Gastroesophageal sphincter (tissue), 4 donors: ENCODE measurements around the gene RIMBP2. TPM values are rescaled to one million over a fixed set of nuclear protein-coding genes. Genes with fewer than 3 reads are reported as not detected.

Source experiments
- ATAC-seq: fragments of 150-250 bp; one replicate; pipeline ENCODE4 v1.9.1; 2016; ENCODE audit warnings: mild to moderate bottlenecking, moderate library complexity
- H3K27ac ChIP-seq, 4 donors: fragments of 200-600 bp; sonication (generic) in 3 of 4; 1 replicate in 3 of 4; 2 replicates in 1 of 4; pipeline ENCODE4 v1.5.1; 2016 to 2019
- H3K27me3 ChIP-seq: fragments of 200-600 bp; sonication (generic); one replicate; pipeline ENCODE4 v1.5.1; 2019
- H3K36me3 ChIP-seq, 2 donors: fragments of 200-600 bp; sonication (generic); one replicate each; pipeline ENCODE4 v1.5.1; 2019; ENCODE audit warnings: control low read depth in 1 of 2
- H3K4me1 ChIP-seq, 3 donors: fragments of 200-600 bp; sonication (generic); 1 replicate in 2 of 3; 2 replicates in 1 of 3; pipeline ENCODE4 v1.5.1; 2016 to 2019; ENCODE audit warnings: control low read depth in 2 of 3
- H3K4me3 ChIP-seq, 2 donors: fragments of 200-600 bp; sonication (generic); one replicate each; pipeline ENCODE4 v1.5.1; 2019; ENCODE audit warnings: mild to moderate bottlenecking in 1 of 2, moderate library complexity in 1 of 2
- H3K9me3 ChIP-seq, 3 donors: fragments of 200-600 bp; sonication (generic); one replicate each; pipeline ENCODE4 v1.5.1; 2017 to 2019; ENCODE audit warnings: control low read depth in 2 of 3
- EP300 ChIP-seq: sonication (generic); formaldehyde crosslinking; IDR thresholded peaks from one replicate; pipeline ENCODE4 v1.6.1; 2017; ENCODE audit warnings: antibody characterized with exemption, mild to moderate bottlenecking
- POLR2A ChIP-seq, 2 donors: fragments of 450-650 bp; IDR thresholded peaks; one replicate each; pipeline ENCODE4 v1.6.1; 2017; ENCODE audit warnings: antibody characterized with exemption in 2 of 2, mild to moderate bottlenecking in 2 of 2, moderate library complexity in 1 of 2
- POLR2AphosphoS5 ChIP-seq: sonication (generic); formaldehyde crosslinking; IDR thresholded peaks from one replicate; pipeline ENCODE4 v1.6.1; 2017; ENCODE audit warnings: antibody characterized with exemption
- WGBS, 2 donors: methylation state at CpG; one replicate each; pipeline ENCODE4 v1.1.5; 2018; ENCODE audit warnings: low coverage in 1 of 2; 5-methylcytosine and 5-hydroxymethylcytosine counted together
- total RNA-seq, 4 donors: library from RNA; depleted of rRNA; stranded (reverse); fragments of >200 nt; gene quantifications; one replicate each; pipeline ENCODE4 v1.1.0, GENCODE V29; 2016
- TF ChIP-seq, protein P1 (sequence below), 4 experiments: fragments of 200-600 bp in 2 of 4; fragments of 450-650 bp in 2 of 4; sonication (generic) in 1 of 4; IDR thresholded peaks; one replicate each; pipeline ENCODE4 v1.5.1; 2017 to 2019; ENCODE audit warnings: antibody characterized with exemption in 4 of 4, mild to moderate bottlenecking in 2 of 4, moderate library complexity in 2 of 4

The RIMBP2 gene
- total RNA-seq, 4 donors from 2014 or later = 0.42 to 1.1 (median 0.60) TPM

DNA sequence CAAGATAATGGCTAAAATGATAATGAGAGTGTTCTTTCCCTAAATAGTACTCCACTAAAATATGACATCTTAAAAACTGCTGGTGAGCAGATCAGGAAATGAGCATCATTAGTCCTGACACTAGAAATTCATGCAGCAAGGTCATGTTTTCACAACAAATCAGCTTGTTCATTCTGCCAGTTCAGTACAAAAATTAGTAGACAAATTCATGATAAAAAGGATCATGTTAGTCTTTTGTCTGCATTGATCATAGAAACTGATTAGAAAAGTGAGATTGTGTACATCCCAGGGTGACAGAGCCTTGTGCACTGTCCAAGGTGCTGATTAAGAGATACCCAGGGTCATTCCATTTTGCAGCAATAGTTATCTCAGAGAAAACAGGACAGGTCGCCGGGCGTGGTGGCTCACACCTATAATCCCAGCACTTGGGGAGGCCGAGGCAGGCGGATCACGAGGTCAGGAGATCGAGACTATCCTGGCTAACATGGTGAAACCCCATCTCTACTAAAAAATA, 163.6 kb downstream of the RIMBP2 start:
- 87% methylated on average over 7 of the region's 7 CpGs; no CpG with 5 or more reads in 1 of the 2 donors for WGBS, 2 donors
- ATAC-seq = no peak
- Histone ChIP-seq H3K9me3 (peaks cover 0 to 11% (median 0%) of the 10 kb centered on the region in 3 donors), H3K27ac (no peak overlapping the region), H3K36me3 (no peaks in the 10 kb centered on the region), H3K27me3 (peaks cover 15% of the 10 kb centered on the region), H3K4me1 (no peaks in the 10 kb centered on the region), H3K4me3 (no peak overlapping the region)
- TF ChIP-seq EP300 = no peak
- TF ChIP-seq POLR2AphosphoS5 = no peak
- TF ChIP-seq POLR2A (IDR thresholded peaks at IDR 0.05) = no peak
- TF ChIP-seq, protein P1, sequence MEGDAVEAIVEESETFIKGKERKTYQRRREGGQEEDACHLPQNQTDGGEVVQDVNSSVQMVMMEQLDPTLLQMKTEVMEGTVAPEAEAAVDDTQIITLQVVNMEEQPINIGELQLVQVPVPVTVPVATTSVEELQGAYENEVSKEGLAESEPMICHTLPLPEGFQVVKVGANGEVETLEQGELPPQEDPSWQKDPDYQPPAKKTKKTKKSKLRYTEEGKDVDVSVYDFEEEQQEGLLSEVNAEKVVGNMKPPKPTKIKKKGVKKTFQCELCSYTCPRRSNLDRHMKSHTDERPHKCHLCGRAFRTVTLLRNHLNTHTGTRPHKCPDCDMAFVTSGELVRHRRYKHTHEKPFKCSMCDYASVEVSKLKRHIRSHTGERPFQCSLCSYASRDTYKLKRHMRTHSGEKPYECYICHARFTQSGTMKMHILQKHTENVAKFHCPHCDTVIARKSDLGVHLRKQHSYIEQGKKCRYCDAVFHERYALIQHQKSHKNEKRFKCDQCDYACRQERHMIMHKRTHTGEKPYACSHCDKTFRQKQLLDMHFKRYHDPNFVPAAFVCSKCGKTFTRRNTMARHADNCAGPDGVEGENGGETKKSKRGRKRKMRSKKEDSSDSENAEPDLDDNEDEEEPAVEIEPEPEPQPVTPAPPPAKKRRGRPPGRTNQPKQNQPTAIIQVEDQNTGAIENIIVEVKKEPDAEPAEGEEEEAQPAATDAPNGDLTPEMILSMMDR (IDR thresholded peaks at IDR 0.05) = no peak

DNA sequence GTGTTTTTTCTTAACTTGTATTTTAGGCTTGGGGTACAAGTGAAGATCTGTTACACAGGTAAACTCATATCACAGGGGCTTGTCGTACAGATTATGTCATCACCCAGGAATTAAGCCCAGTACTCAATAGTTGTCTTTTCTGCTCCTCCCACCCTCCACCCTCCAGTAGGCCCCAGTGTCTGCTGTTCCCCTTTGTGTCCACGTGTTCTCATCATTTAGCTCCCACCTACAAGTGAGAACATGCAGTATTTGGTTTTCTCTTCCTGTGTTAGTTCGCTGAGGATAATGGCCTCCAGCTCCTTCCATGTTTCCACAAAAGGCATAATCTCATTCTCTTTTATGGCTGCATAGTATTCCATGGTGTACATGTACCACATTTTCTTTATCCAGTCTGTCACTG, 166.7 kb downstream of the RIMBP2 start:
- peaks cover 0 to 11% (median 0%) of the 10 kb centered on the region in 3 donors for H3K9me3 ChIP-seq
- 62 to 87% methylated on average over 3 of the region's 3 CpGs for WGBS, 2 donors
- no peak for ATAC-seq

DNA sequence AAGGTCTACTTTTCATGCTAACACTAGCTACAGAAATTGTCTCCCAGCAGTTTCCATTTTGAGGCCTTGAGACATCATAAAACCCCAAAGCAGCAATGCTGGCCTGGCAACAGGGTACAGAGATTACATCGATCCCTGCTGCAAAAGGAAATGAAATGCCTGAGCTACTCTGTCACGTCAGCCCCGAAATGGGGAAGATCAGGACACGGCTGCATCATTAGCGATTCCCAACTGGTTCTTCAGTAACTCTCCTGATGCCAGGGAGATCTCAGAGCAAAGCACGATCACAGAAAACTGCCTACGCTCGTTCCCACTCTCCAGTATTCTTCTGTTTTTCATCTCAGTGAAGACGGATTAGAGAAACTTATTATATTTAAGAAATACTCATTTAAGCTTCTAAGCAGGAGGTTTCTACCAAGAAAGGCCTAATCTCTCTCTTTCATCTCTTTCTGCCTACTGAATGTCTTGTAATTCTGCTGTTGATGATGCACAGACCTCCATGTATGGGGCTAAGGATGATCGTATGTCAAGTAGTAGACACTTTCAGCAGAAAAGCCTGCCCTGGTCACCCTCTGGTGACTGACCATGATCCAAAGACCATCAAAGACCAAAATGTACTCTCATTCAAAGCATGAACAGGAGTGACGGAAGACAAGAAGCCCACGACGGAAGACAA, 168.5 kb downstream of the RIMBP2 start:
- Histone ChIP-seq H3K27ac (no peak overlapping the region), H3K9me3 (peaks cover 0 to 11% (median 0%) of the 10 kb centered on the region in 3 donors), H3K4me3 (no peak overlapping the region), H3K4me1 (no peaks in the 10 kb centered on the region), H3K27me3 (peaks cover 4% of the 10 kb centered on the region), H3K36me3 (no peaks in the 10 kb centered on the region)
- ATAC-seq = no peak
- no peak for TF ChIP-seq POLR2AphosphoS5
- 84 to 89% methylated on average over 10 of the region's 13 CpGs for WGBS, 2 donors

More for the DNA sequence above, 166.7 kb downstream of the RIMBP2 start:
- Histone ChIP-seq H3K27me3 (peaks cover 4% of the 10 kb centered on the region), H3K27ac (no peak overlapping the region), H3K4me3 (no peak overlapping the region), H3K36me3 (no peaks in the 10 kb centered on the region), H3K4me1 (no peaks in the 10 kb centered on the region)
- TF ChIP-seq, protein P1 (IDR thresholded peaks at IDR 0.05) = no peak
- TF ChIP-seq POLR2A (IDR thresholded peaks at IDR 0.05) = no peak
- TF ChIP-seq POLR2AphosphoS5 = no peak
- no peak for TF ChIP-seq EP300

DNA sequence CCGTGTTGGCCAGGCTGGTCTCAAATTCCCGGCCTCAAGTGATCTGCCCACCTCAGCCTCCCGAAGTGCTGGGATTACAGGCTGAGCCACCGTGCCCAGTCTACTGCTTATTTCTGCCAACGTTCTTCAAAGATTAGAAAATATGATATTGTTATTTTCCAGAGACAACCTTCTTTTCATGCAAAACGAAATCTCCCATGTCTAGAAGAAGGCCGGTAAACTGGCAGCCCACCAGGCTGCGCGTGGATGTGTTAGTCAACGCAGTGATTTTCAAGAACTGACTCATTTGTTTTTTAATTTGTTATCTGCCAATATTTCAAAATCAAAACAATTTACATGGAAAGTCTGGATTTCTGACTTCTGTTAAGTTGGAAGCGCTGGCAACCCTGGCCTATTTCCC, 169.6 kb downstream of the RIMBP2 start:
- Histone ChIP-seq H3K9me3 (peaks cover 0 to 14% (median 0%) of the 10 kb centered on the region in 3 donors), H3K36me3 (no peaks in the 10 kb centered on the region), H3K4me3 (no peak overlapping the region), H3K27me3 (peaks cover 4% of the 10 kb centered on the region), H3K4me1 (no peaks in the 10 kb centered on the region), H3K27ac (no peak overlapping the region)
- ATAC-seq = no peak
- WGBS, 2 donors = 89 to 91% methylated on average over 10 to 11 of the region's 11 CpGs
- TF ChIP-seq POLR2A (IDR thresholded peaks at IDR 0.05) (no peak), EP300 (no peak), POLR2AphosphoS5 (no peak)
- TF ChIP-seq, protein P1 (IDR thresholded peaks at IDR 0.05) = no peak

DNA sequence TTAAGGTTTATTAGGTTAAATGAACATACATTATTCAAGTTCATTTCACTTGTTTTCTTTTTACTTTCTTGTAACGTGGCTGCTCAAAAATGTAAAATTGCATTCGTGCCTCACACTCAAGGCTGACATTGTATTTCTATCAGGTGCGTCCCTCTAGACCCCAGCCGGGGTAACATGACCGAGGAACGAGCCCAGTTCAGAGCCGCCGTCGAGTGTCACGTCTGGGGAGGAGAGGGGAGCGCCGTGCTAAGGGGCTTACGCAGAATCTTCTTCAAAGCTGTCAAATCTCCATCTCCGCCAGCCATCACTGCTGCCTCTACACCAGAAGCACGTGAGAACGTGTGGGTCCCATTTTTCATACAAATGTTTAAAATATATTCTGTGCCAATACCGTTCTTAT, 170.6 kb downstream of the RIMBP2 start:
- Histone ChIP-seq H3K27ac (no peak overlapping the region), H3K36me3 (no peaks in the 10 kb centered on the region), H3K4me3 (no peak overlapping the region), H3K27me3 (peaks cover 4% of the 10 kb centered on the region), H3K4me1 (no peaks in the 10 kb centered on the region), H3K9me3 (peaks cover 0 to 17% (median 0%) of the 10 kb centered on the region in 3 donors)
- no peak for ATAC-seq
- 66 to 82% methylated on average over 11 to 12 of the region's 17 CpGs for WGBS, 2 donors
- TF ChIP-seq, protein P1 (IDR thresholded peaks at IDR 0.05) = no peak
- TF ChIP-seq EP300 (no peak), POLR2A (IDR thresholded peaks at IDR 0.05) (no peak), POLR2AphosphoS5 (no peak)
